ENCODE results near the gene SPDYC. TPM values are rescaled to one million over a fixed set of nuclear protein-coding genes. Genes with fewer than 3 reads are reported as not detected.

The SPDYC gene
- total RNA-seq, 1 experiment from 2014 or later: not detected

DNA sequence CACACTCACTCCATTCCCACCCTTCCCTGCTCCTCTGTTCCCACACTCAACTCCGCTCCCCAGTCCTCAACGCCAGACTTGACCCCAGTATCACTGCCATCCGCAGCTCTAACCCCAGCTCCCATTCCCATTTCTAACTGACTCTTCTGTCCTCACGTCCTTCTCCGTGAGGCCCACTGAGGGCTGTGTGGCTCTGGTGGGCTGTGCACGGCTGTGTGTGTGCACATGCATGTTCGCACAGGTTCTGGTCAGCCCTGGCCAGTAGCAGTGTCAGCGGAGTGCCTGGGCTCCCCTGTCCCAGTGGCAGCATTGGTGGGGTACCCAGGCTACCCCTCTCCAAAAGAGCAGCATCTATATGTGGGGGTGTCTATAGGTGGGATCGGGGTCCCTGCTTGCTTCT is 16.7 kb downstream of the SPDYC start:
- Histone ChIP-seq H3K9me3 (replicated peaks) (no peaks in the 10 kb centered on the region), H3K4me3 (no peak overlapping the region), H3K36me3 (peaks cover 93% of the 10 kb centered on the region), H3K27me3 (replicated peaks) (no peaks in the 10 kb centered on the region), H3K27ac (no peak overlapping the region), H3K4me1 (replicated peaks) (peaks cover 12% of the 10 kb centered on the region)
- peak in 1 of 2 experiments; percentile 47 for DNase-seq (ENCODE audit: low read depth in 1 of 2, low spot score in 2 of 2)

GRCh38 chr11:65187146-65187675 is 17.2 kb downstream of the SPDYC start:
- Histone ChIP-seq H3K9me3 (replicated peaks) (no peaks in the 10 kb centered on the region), H3K36me3 (peaks cover 91% of the 10 kb centered on the region), H3K27ac (no peak overlapping the region), H3K4me1 (replicated peaks) (peaks cover 9% of the 10 kb centered on the region), H3K27me3 (replicated peaks) (no peaks in the 10 kb centered on the region), H3K4me3 (no peak overlapping the region)
- DNase-seq (ENCODE audit: low read depth in 1 of 2, low spot score in 2 of 2): peak in 1 of 2 experiments; percentile 55

GRCh38 chr11:65187971-65188461 is 18.0 kb downstream of the SPDYC start:
- no peak overlapping the region for H3K4me3 ChIP-seq
- no peaks in the 10 kb centered on the region for H3K9me3 ChIP-seq (replicated peaks)
- peak in 1 of 2 experiments; percentile 52 for DNase-seq (ENCODE audit: low read depth in 1 of 2, low spot score in 2 of 2)
- H3K4me1 ChIP-seq (replicated peaks): peaks cover 1% of the 10 kb centered on the region; the same call in 1 of the 2 replicates
- peaks cover 87% of the 10 kb centered on the region for H3K36me3 ChIP-seq
- H3K27me3 ChIP-seq (replicated peaks): no peaks in the 10 kb centered on the region
- H3K27ac ChIP-seq: no peak overlapping the region

- H3K4me1 ChIP-seq (replicated peaks): no peaks in the 10 kb centered on the region
- H3K9me3 ChIP-seq (replicated peaks): no peaks in the 10 kb centered on the region
- no peak overlapping the region for H3K4me3 ChIP-seq
- no peak overlapping the region for H3K27ac ChIP-seq
- no peaks in the 10 kb centered on the region for H3K27me3 ChIP-seq (replicated peaks)
- peak in 1 of 2 experiments; percentile 47 for DNase-seq (ENCODE audit: low read depth in 1 of 2, low spot score in 2 of 2)
- peaks cover 86% of the 10 kb centered on the region for H3K36me3 ChIP-seq
Observed at GRCh38 chr11:65188486-65188885, 18.5 kb downstream of the SPDYC start.

GRCh38 chr11:65189191-65189590 is 19.2 kb downstream of the SPDYC start:
- peak in 1 of 2 experiments; percentile 44 for DNase-seq (ENCODE audit: low read depth in 1 of 2, low spot score in 2 of 2)
- Histone ChIP-seq H3K27me3 (replicated peaks) (no peaks in the 10 kb centered on the region), H3K4me3 (no peak overlapping the region), H3K27ac (no peak overlapping the region), H3K4me1 (replicated peaks) (no peaks in the 10 kb centered on the region), H3K36me3 (peaks cover 81% of the 10 kb centered on the region), H3K9me3 (replicated peaks) (no peaks in the 10 kb centered on the region)

GRCh38 chr11:65194564-65194963 is 24.5 kb downstream of the SPDYC start:
- DNase-seq (ENCODE audit: low read depth in 1 of 2, low spot score in 2 of 2): no peak
- Histone ChIP-seq H3K9me3 (replicated peaks) (no peaks in the 10 kb centered on the region), H3K27ac (no peak overlapping the region), H3K27me3 (replicated peaks) (no peaks in the 10 kb centered on the region), H3K36me3 (peaks cover 67% of the 10 kb centered on the region), H3K4me3 (no peak overlapping the region), H3K4me1 (replicated peaks) (no peaks in the 10 kb centered on the region)

DNA sequence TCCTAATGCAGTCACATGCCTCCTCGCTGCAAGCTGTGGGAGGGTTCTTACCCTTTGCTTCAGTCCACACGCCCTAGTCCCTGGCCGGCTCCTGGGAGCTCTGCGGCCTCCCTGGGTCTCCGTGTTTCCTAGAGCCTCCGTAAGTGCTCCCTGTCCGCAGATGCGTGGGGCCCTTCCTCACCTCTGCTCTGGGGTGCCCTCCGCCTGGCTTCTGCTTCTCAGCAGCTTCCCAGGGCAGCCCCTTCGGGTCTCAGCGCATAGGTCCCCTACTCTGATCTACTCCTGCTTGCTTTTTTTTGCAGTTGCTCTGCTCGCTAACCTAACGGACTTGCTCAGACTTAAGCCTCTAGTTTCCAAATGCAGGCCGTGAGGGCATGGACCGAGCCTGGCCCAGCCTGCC is 34.1 kb downstream of the SPDYC start:
- Histone ChIP-seq H3K36me3 (peaks cover 77% of the 10 kb centered on the region), H3K4me1 (replicated peaks) (peaks cover 16% of the 10 kb centered on the region), H3K4me3 (no peak overlapping the region), H3K9me3 (replicated peaks) (no peaks in the 10 kb centered on the region), H3K27me3 (replicated peaks) (no peaks in the 10 kb centered on the region), H3K27ac (no peak overlapping the region)
- DNase-seq (ENCODE audit: low read depth in 1 of 2, low spot score in 2 of 2): no peak

DNA sequence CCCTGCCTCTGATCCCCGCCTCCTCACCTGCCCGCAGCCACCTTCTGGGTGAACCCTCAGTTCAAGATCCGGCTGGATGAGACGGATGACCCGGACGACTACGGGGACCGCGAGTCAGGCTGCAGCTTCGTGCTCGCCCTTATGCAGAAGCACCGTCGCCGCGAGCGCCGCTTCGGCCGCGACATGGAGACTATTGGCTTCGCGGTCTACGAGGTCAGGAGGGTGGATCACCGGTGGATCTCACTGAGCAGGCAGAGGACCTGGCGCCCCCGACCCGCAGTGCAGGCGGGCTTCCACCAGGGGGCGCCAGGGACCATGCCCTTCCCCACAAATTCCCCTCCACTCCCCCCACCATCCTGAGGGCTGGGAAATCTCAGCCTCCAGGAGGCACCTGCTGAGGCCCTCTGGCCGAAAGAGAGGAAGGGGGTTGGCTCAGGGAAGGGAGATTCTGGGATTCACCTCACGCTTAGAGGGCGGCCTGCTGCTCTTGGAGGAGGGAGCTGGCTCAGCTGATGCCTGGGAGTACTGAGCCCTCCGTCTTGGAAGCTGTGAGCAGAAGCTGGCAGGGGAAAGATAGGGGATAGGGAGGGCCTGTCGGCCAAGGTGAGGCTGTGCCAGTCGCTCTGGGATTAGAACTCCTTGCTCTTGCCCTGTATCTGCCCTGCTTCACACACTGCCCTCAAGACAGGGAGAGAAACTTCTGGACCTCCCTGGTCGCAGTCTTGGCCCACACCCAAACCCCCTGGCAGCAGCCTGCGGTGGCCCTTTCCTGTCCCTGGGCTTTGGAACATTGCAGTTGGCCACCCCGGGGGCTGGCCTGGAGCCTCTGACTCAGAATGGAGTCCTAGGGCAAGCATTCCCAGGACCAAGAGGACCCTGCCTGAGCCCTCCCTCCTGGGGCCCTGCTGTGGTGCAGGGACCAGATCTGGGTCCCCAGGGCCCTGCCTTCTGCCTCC is 34.9 kb downstream of the SPDYC start:
- H3K27me3 ChIP-seq (replicated peaks): no peaks in the 10 kb centered on the region
- no peak overlapping the region for H3K4me3 ChIP-seq
- DNase-seq (ENCODE audit: low read depth in 1 of 2, low spot score in 2 of 2): peak in 1 of 2 experiments; percentile 76
- peaks cover 16% of the 10 kb centered on the region for H3K4me1 ChIP-seq (replicated peaks)
- H3K9me3 ChIP-seq (replicated peaks): no peaks in the 10 kb centered on the region
- no peak overlapping the region for H3K27ac ChIP-seq
- peaks cover 78% of the 10 kb centered on the region for H3K36me3 ChIP-seq

DNA sequence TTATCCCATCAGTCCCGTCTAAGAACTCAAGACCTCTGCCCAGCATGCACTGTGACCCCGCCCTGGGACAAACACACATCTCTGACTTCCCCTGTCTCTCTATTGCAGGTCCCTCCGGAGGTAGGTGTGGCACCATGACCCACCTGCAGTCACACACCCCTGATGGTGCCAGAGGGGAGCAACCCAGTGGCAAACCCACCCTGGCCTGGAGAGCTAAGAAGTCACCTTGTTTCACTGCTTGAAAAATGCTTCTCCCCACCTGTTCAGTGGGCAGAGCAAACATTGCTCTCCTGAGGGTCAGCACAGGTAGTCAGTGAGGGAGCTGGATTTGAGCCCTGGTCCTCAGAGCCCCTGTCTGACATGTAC is 35.6 kb downstream of the SPDYC start:
- Histone ChIP-seq H3K27ac (no peak overlapping the region), H3K4me3 (no peak overlapping the region), H3K36me3 (peaks cover 80% of the 10 kb centered on the region), H3K27me3 (replicated peaks) (no peaks in the 10 kb centered on the region), H3K9me3 (replicated peaks) (no peaks in the 10 kb centered on the region), H3K4me1 (replicated peaks) (peaks cover 16% of the 10 kb centered on the region)
- no peak for DNase-seq (ENCODE audit: low read depth in 1 of 2, low spot score in 2 of 2)

- Histone ChIP-seq H3K27ac (no peak overlapping the region), H3K36me3 (peaks cover 85% of the 10 kb centered on the region), H3K4me3 (no peak overlapping the region), H3K4me1 (replicated peaks) (peaks cover 16% of the 10 kb centered on the region), H3K9me3 (replicated peaks) (no peaks in the 10 kb centered on the region), H3K27me3 (replicated peaks) (no peaks in the 10 kb centered on the region)
- DNase-seq (ENCODE audit: low read depth in 1 of 2, low spot score in 2 of 2): peak in 1 of 2 experiments; percentile 55
Observed at GRCh38 chr11:65206441-65206841, 36.4 kb downstream of the SPDYC start.

- Histone ChIP-seq H3K4me1 (replicated peaks) (peaks cover 16% of the 10 kb centered on the region), H3K27me3 (replicated peaks) (no peaks in the 10 kb centered on the region), H3K36me3 (peaks cover 89% of the 10 kb centered on the region), H3K9me3 (replicated peaks) (no peaks in the 10 kb centered on the region), H3K27ac (no peak overlapping the region), H3K4me3 (no peak overlapping the region)
- DNase-seq (ENCODE audit: low read depth in 1 of 2, low spot score in 2 of 2): no peak
Observed at GRCh38 chr11:65206901-65207300, 36.9 kb downstream of the SPDYC start.

DNA sequence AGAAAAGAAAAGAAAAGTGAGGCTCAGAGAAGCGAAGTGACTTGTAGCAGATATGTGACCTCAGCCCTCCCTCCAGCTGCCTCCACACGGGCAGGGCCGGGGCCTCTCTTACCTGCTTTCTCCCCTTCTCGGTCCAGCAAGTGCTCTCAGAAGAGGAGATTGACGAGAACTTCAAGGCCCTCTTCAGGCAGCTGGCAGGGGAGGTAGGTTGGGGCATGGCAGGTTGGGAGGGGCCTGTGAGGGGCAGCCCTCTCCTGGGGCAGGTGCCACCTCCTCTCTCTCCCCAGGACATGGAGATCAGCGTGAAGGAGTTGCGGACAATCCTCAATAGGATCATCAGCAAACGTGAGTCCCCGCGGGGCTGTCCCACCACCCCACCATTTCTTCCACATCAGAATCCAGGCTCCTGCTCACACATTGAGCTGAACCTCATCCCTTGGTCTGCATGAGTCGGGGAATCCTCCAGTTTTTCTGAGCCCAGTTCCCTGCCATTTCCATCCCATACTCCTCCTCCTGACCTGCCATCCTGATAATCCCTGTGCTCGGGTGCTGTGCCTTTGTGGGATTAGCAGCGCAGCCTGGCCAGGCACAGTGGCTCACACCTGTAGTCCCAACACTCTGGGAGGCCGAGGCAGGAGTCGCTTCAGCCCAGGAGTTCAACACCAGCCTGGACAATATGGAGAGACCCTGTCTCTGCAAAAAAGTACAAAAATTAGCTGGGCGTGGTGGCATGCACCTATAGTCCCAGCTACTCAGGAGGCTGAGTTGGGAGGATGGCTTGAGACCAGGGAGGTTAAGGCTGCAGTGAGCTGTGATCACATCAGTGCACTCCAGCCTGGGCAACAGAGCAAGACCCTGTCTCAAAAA is 38.1 kb downstream of the SPDYC start:
- H3K27ac ChIP-seq: no peak overlapping the region
- peaks cover 89% of the 10 kb centered on the region for H3K36me3 ChIP-seq
- DNase-seq (ENCODE audit: low read depth in 1 of 2, low spot score in 2 of 2): peak in 1 of 2 experiments; percentile 49
- H3K9me3 ChIP-seq (replicated peaks): no peaks in the 10 kb centered on the region
- peaks cover 16% of the 10 kb centered on the region for H3K4me1 ChIP-seq (replicated peaks)
- H3K27me3 ChIP-seq (replicated peaks): no peaks in the 10 kb centered on the region
- no peak overlapping the region for H3K4me3 ChIP-seq
